Neural progenitor cell (in vitro differentiated cells): ENCODE results near the gene CUEDC2. TPM values are rescaled to one million over a fixed set of nuclear protein-coding genes. Genes with fewer than 3 reads are reported as not detected.

Experiments used
- DNase-seq: peaks from one replicate; pipeline ENCODE4 v3.0.0-alpha.2; 2016; ENCODE audit warnings: low spot score
- H2AFZ ChIP-seq: fragments of 200-600 bp; sonication (generic); replicated peaks from 2 replicates; pipeline ENCODE4 v1.6.1; 2016; ENCODE audit warnings: antibody characterized with exemption
- H3F3A ChIP-seq: fragments of 200-600 bp; sonication (generic); 2 replicates; pipeline ENCODE4 v1.6.1; 2016; ENCODE audit warnings: antibody characterized with exemption, low read depth
- H3K27ac ChIP-seq: fragments of 200-600 bp; sonication (generic); 2 replicates; pipeline ENCODE4 v1.5.1; 2016; ENCODE audit warnings: mild to moderate bottlenecking
- H3K27me3 ChIP-seq: fragments of 200-600 bp; sonication (generic); 2 replicates; pipeline ENCODE4 v1.6.1; 2016; ENCODE audit warnings: mild to moderate bottlenecking, moderate library complexity
- H3K36me3 ChIP-seq: fragments of 200-600 bp; sonication (generic); 2 replicates; pipeline ENCODE4 v1.5.1; 2016
- H3K4me1 ChIP-seq: fragments of 200-600 bp; sonication (generic); 2 replicates; pipeline ENCODE4 v1.6.1; 2016; ENCODE audit warnings: mixed run types
- H3K4me2 ChIP-seq: fragments of 200-600 bp; sonication (generic); 2 replicates; pipeline ENCODE4 v1.6.1; 2016
- H3K4me3 ChIP-seq: fragments of 200-600 bp; sonication (generic); 2 replicates; pipeline ENCODE4 v1.5.1; 2016
- H3K79me2 ChIP-seq: fragments of 200-600 bp; sonication (generic); 2 replicates; pipeline ENCODE4 v1.6.1; 2016; ENCODE audit warnings: low read depth
- H3K9ac ChIP-seq: fragments of 200-600 bp; sonication (generic); 2 replicates; pipeline ENCODE4 v1.6.1; 2016
- H3K9me3 ChIP-seq: fragments of 200-600 bp; sonication (generic); 2 replicates; pipeline ENCODE4 v1.5.1; 2016; ENCODE audit warnings: low read depth
- H4K20me1 ChIP-seq: fragments of 200-600 bp; sonication (generic); 2 replicates; pipeline ENCODE4 v1.6.1; 2016; ENCODE audit warnings: low read depth
- H3K27ac Mint-ChIP-seq: 3 replicates; pipeline ENCODE4 v1.8.0; 2021; ENCODE audit warnings: mixed read lengths
- H3K27me3 Mint-ChIP-seq: 2 replicates; pipeline ENCODE4 v1.8.0; 2022; ENCODE audit warnings: low read depth, mild to moderate bottlenecking, inconsistent platforms, moderate library complexity, mixed read lengths; ENCODE audit not compliant: insufficient read depth
- H3K36me3 Mint-ChIP-seq: 3 replicates; pipeline ENCODE4 v1.8.0; 2021; ENCODE audit warnings: mixed read lengths
- H3K4me1 Mint-ChIP-seq: 3 replicates; pipeline ENCODE4 v1.8.0; 2021; ENCODE audit warnings: mixed read lengths
- H3K4me3 Mint-ChIP-seq: 3 replicates; pipeline ENCODE4 v1.8.0; 2021; ENCODE audit warnings: mild to moderate bottlenecking, moderate library complexity, mixed read lengths
- H3K9me3 Mint-ChIP-seq: 3 replicates; pipeline ENCODE4 v1.8.0; 2020; ENCODE audit warnings: mixed read lengths
- EZH2 ChIP-seq: fragments of 200-600 bp; sonication (generic); IDR thresholded peaks from 2 replicates; pipeline ENCODE4 v1.6.1; 2017; ENCODE audit warnings: antibody characterized with exemption, mild to moderate bottlenecking, moderate library complexity
- EZH2phosphoT487 ChIP-seq: fragments of 200-600 bp; sonication (generic); IDR thresholded peaks from 2 replicates; pipeline ENCODE4 v1.6.1; 2017; ENCODE audit warnings: antibody characterized with exemption
- total RNA-seq: library from RNA; depleted of rRNA; stranded (reverse); fragments of >200 nt; gene quantifications from 2 replicates; pipeline ENCODE4 v1.2.3, GENCODE V29; 2015; ENCODE audit warnings: low replicate concordance
- TF ChIP-seq, protein P1 (sequence below): fragments of 200-600 bp; sonication (generic); IDR thresholded peaks from 2 replicates; pipeline ENCODE4 v1.5.1; 2017; ENCODE audit warnings: antibody characterized with exemption, mild to moderate bottlenecking

Gene CUEDC2
- total RNA-seq, 1 donor from 2014 or later = 64.0 TPM

DNA sequence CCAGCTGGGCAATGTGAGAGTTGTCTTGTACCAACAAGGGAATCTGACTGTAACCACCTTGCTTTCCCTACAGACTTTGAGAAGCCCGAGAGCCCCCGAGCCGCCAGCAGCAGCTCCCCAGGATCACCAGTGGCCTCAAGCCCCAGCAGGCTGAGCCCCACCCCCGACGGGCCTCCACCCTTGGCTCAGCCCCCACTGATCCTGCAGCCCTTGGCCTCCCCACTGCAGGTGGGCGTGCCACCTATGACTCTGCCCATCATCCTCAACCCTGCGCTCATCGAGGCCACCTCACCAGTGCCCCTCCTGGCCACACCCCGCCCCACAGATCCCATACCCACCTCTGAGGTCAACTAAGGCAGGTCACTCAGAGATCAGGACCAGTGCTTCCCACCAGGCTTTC, 50.4 kb downstream of the CUEDC2 start:
- H3K9me3 Mint-ChIP-seq = no peaks in the 10 kb centered on the region
- peaks cover 26% of the 10 kb centered on the region for H3K27me3 ChIP-seq
- TF ChIP-seq EZH2 = no peak
- TF ChIP-seq, protein P1, sequence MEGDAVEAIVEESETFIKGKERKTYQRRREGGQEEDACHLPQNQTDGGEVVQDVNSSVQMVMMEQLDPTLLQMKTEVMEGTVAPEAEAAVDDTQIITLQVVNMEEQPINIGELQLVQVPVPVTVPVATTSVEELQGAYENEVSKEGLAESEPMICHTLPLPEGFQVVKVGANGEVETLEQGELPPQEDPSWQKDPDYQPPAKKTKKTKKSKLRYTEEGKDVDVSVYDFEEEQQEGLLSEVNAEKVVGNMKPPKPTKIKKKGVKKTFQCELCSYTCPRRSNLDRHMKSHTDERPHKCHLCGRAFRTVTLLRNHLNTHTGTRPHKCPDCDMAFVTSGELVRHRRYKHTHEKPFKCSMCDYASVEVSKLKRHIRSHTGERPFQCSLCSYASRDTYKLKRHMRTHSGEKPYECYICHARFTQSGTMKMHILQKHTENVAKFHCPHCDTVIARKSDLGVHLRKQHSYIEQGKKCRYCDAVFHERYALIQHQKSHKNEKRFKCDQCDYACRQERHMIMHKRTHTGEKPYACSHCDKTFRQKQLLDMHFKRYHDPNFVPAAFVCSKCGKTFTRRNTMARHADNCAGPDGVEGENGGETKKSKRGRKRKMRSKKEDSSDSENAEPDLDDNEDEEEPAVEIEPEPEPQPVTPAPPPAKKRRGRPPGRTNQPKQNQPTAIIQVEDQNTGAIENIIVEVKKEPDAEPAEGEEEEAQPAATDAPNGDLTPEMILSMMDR = no peak
- no peak for TF ChIP-seq EZH2phosphoT487
- no peaks in the 10 kb centered on the region for H3K9me3 ChIP-seq
- H3K36me3 Mint-ChIP-seq = peaks cover 20% of the 10 kb centered on the region
- peaks cover 2% of the 10 kb centered on the region for H3K27me3 Mint-ChIP-seq
- H3K4me1 ChIP-seq = no peaks in the 10 kb centered on the region
- H3K27ac Mint-ChIP-seq = no peak overlapping the region
- no peak overlapping the region for H3K4me3 ChIP-seq
- no peak overlapping the region for H2AFZ ChIP-seq
- H3F3A ChIP-seq = peaks cover 3% of the 10 kb centered on the region
- no peak for DNase-seq
- no peak overlapping the region for H3K4me2 ChIP-seq
- no peaks in the 10 kb centered on the region for H3K79me2 ChIP-seq
- H3K4me3 Mint-ChIP-seq = no peak overlapping the region
- H3K4me1 Mint-ChIP-seq = no peaks in the 10 kb centered on the region
- no peaks in the 10 kb centered on the region for H4K20me1 ChIP-seq
- H3K27ac ChIP-seq = no peak overlapping the region
- H3K36me3 ChIP-seq = no peaks in the 10 kb centered on the region
- no peak overlapping the region for H3K9ac ChIP-seq

DNA sequence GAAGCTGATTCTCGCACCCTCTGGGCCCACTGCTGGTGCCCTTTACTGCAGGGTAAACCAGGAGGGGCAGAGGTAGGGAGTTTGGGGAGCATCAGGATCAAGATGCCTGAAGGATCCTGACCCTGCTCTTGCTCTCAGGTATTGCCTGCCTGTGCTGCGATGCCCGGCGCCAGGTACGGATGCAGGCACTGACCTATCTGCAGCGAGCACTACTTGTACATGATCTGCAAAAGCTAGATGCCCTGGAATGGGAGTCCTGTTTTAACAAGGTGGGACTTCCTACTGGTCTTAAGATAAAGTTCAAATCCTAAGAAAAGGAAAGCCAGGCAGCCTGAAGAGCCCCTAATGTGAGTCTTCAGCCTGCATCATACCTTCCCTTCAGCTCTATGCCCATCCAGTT, 53.0 kb downstream of the CUEDC2 start:
- peaks cover 6% of the 10 kb centered on the region for H3F3A ChIP-seq
- H4K20me1 ChIP-seq = no peaks in the 10 kb centered on the region
- no peak overlapping the region for H3K9ac ChIP-seq
- no peak overlapping the region for H3K4me3 Mint-ChIP-seq
- H3K27me3 Mint-ChIP-seq = peaks cover 4% of the 10 kb centered on the region
- no peak for DNase-seq
- H3K9me3 Mint-ChIP-seq = no peaks in the 10 kb centered on the region
- no peak overlapping the region for H2AFZ ChIP-seq
- H3K36me3 Mint-ChIP-seq = peaks cover 26% of the 10 kb centered on the region
- H3K27ac ChIP-seq = no peak overlapping the region
- H3K27ac Mint-ChIP-seq = no peak overlapping the region
- no peaks in the 10 kb centered on the region for H3K79me2 ChIP-seq
- no peak overlapping the region for H3K4me2 ChIP-seq
- H3K4me1 ChIP-seq = no peaks in the 10 kb centered on the region
- H3K4me3 ChIP-seq = no peak overlapping the region
- TF ChIP-seq EZH2 = no peak
- TF ChIP-seq, protein P1 = no peak
- H3K9me3 ChIP-seq = no peaks in the 10 kb centered on the region
- no peaks in the 10 kb centered on the region for H3K36me3 ChIP-seq
- no peaks in the 10 kb centered on the region for H3K4me1 Mint-ChIP-seq
- no peaks in the 10 kb centered on the region for H3K27me3 ChIP-seq

DNA sequence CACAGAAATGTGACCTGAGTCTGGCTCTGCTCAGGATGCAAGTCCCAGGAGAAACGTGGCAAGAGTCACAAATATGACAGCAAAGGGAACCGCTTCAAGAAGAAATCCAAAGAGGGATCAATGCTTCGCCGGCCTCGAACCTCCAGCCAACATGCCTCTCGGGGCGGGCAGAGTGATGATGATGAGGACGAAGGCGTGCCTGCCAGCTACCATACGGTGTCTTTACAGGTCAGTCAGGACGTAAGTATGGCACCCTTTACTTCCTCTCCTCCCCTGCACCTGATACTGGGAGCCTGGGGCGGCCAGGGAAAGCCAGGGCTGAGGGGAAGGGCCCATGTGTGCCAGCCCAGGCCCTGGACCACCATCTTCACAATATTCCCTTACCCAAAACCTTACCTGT, 55.5 kb downstream of the CUEDC2 start:
- Histone ChIP-seq H3K9me3 (no peaks in the 10 kb centered on the region), H3K4me1 (no peaks in the 10 kb centered on the region), H3K4me2 (no peak overlapping the region), H3K79me2 (no peaks in the 10 kb centered on the region), H3K27me3 (no peaks in the 10 kb centered on the region), H3K9ac (no peak overlapping the region), H3K27ac (no peak overlapping the region), H3F3A (peaks cover 3% of the 10 kb centered on the region), H4K20me1 (no peaks in the 10 kb centered on the region), H2AFZ (no peak overlapping the region), H3K4me3 (no peak overlapping the region), H3K36me3 (no peaks in the 10 kb centered on the region)
- Mint-ChIP-seq H3K4me3 (no peak overlapping the region), H3K36me3 (peaks cover 25% of the 10 kb centered on the region), H3K27ac (no peak overlapping the region), H3K27me3 (peaks cover 2% of the 10 kb centered on the region), H3K9me3 (no peaks in the 10 kb centered on the region), H3K4me1 (no peaks in the 10 kb centered on the region)
- DNase-seq = no peak
- TF ChIP-seq, protein P1 = no peak
- TF ChIP-seq EZH2 (no peak), EZH2phosphoT487 (no peak)

DNA sequence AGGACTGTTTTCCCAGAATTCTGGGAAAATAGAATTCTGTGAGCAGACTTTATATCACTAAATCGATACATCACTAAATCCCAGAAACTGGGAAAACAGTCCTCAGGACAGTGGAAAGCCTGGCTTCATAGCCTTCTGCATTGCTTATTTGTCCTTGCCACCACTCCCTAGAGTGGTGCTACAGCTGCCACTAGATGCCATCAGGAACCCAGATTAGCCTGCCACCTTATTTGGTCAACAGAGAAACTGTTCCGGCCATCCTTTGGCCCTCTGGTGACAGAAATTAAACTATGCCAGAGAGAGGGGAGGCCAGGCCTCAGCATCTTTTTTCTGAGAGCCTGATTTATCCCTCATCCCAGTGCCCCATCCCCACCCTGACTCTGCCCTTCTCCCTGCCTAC, 56.5 kb downstream of the CUEDC2 start:
- no peaks in the 10 kb centered on the region for H3K4me1 Mint-ChIP-seq

More for the DNA sequence above, 56.5 kb downstream of the CUEDC2 start:
- peaks cover 27% of the 10 kb centered on the region for H3K36me3 Mint-ChIP-seq
- peaks cover 2% of the 10 kb centered on the region for H3K27me3 Mint-ChIP-seq
- Histone ChIP-seq H3F3A (peaks cover 3% of the 10 kb centered on the region), H3K27me3 (no peaks in the 10 kb centered on the region), H3K4me3 (no peak overlapping the region), H3K9ac (no peak overlapping the region), H3K4me2 (no peak overlapping the region), H3K79me2 (no peaks in the 10 kb centered on the region), H3K36me3 (peaks cover 4% of the 10 kb centered on the region), H3K27ac (no peak overlapping the region), H3K9me3 (no peaks in the 10 kb centered on the region), H4K20me1 (no peaks in the 10 kb centered on the region), H2AFZ (no peak overlapping the region), H3K4me1 (no peaks in the 10 kb centered on the region)
- H3K9me3 Mint-ChIP-seq = peaks cover 6% of the 10 kb centered on the region
- no peak overlapping the region for H3K4me3 Mint-ChIP-seq
- peak overlapping the region; percentile 73 for H3K27ac Mint-ChIP-seq
- no peak for DNase-seq
- TF ChIP-seq EZH2phosphoT487 (no peak), EZH2 (no peak)
- TF ChIP-seq, protein P1 = no peak
